ENCODE measurements around the gene CCDC106. TPM values are rescaled to one million over a fixed set of nuclear protein-coding genes. Genes with fewer than 3 reads are reported as not detected.
A peak's percentile ranks its signal among the peaks of the same experiment; 100 is the strongest.

CCDC106 gene
- total and polyA plus RNA-seq, 7 experiments from 2014 or later, result 2.1 to 9.6 (median 3.7) TPM

- H3K4me3 Mint-ChIP-seq, result peak overlapping the region; percentile 78 to 96 (median 90)
- POLR2A ChIA-PET, result interaction anchor here (0.6 to 6.9 kb wide), 19 partner anchors 11 to 366 kb away, joined by 3 to 98 read pairs (median 5); partner anchors contain the start of genes FIZ1, ISOC2, KMT5C and PPP6R1
- H3K4me3 ChIP-seq (ENCODE audit: low read length), result peak overlapping the region; percentile 76
- H3K36me3 Mint-ChIP-seq, result peaks cover 0 to 10% (median 5%) of the 10 kb centered on the region in 5 donors
- peak overlapping the region; percentile 100 for H3K27ac ChIP-seq (ENCODE audit: low read depth, low read length)
- DNase-seq, result no peak
- peaks cover 27 to 46% of the 10 kb centered on the region in 2 donors for H3K4me1 ChIP-seq (ENCODE audit: control insufficient read depth in 2 of 2, insufficient read depth in 2 of 2, low read length in 2 of 2)
- H3K27ac Mint-ChIP-seq, result peak overlapping the region; percentile 89 to 99 (median 98)
- H3K9me3 ChIP-seq (ENCODE audit: control insufficient read depth in 2 of 3, low read length in 3 of 3), result no peaks in the 10 kb centered on the region
- H3K9me3 Mint-ChIP-seq, result peaks cover 0 to 2% (median 0%) of the 10 kb centered on the region in 11 donors
- intact Hi-C loops (cut with micrococcal nuclease), result loop anchor here (2.0 to 10.0 kb wide), 6 partner anchors 30 to 1160 kb away; partner anchors contain the start of genes DNAAF3 (in 1 of the 2), LENG9 (in 1 of the 2), U2AF2 (in 1 of the 2) and ZNF579 (in 1 of the 2)
- peaks cover 0 to 20% (median 0%) of the 10 kb centered on the region in 5 donors for H3K27me3 Mint-ChIP-seq
- H3K27me3 ChIP-seq (ENCODE audit: control insufficient read depth in 2 of 2, insufficient read depth in 2 of 2, low read length in 2 of 2), result no peaks in the 10 kb centered on the region
- peaks cover 26 to 59% (median 52%) of the 10 kb centered on the region in 7 donors for H3K4me1 Mint-ChIP-seq
- no peak for ATAC-seq
- CTCF ChIA-PET, result interaction anchor here (0.6 to 3.0 kb wide), 9 partner anchors 8 to 202 kb away, joined by 3 to 10 read pairs (median 4); partner anchors contain the start of genes FIZ1, NAT14 and ZNF865
- H3K36me3 ChIP-seq (ENCODE audit: control insufficient read depth in 2 of 3, insufficient read depth in 3 of 3, low read length in 3 of 3), result peaks cover 0 to 7% (median 0%) of the 10 kb centered on the region in 3 experiments
Measured at GRCh38 chr19:55625004-55625326, 23.0 kb upstream of the CCDC106 start.

GRCh38 chr19:55626350-55626749, 21.7 kb upstream of the CCDC106 start:
- CTCF ChIA-PET, result interaction anchor here (0.6 to 2.9 kb wide), 18 partner anchors 11 to 707 kb away, joined by 3 to 14 read pairs (median 4); partner anchors contain the start of genes FIZ1, ZNF524 and ZNF865
- DNase-seq, result peak in 8 of 9 donors; percentile 57 to 89 (median 87)
- Mint-ChIP-seq H3K4me3 (peak overlapping the region; percentile 76 to 89 (median 82)), H3K36me3 (no peaks in the 10 kb centered on the region), H3K27ac (peak overlapping the region; percentile 77 to 99 (median 95)), H3K27me3 (peaks cover 0 to 20% (median 0%) of the 10 kb centered on the region in 5 donors), H3K9me3 (peaks cover 0 to 2% (median 0%) of the 10 kb centered on the region in 11 donors), H3K4me1 (peaks cover 27 to 46% (median 39%) of the 10 kb centered on the region in 7 donors)
- no peak overlapping the region for H3K4me3 ChIP-seq (ENCODE audit: low read length)
- H3K9me3 ChIP-seq (ENCODE audit: control insufficient read depth in 2 of 3, low read length in 3 of 3), result no peaks in the 10 kb centered on the region
- intact Hi-C loops (cut with micrococcal nuclease), result loop anchor here (1.0 to 10.0 kb wide), 3 partner anchors 109 to 1162 kb away; partner anchors contain the start of genes DNAAF3 (in 1 of the 2) and LENG9 (in 1 of the 2)
- peaks cover 0 to 2% (median 0%) of the 10 kb centered on the region in 3 experiments for H3K36me3 ChIP-seq (ENCODE audit: control insufficient read depth in 2 of 3, insufficient read depth in 3 of 3, low read length in 3 of 3)
- H3K27ac ChIP-seq (ENCODE audit: low read depth, low read length), result peak overlapping the region; percentile 69
- H3K4me1 ChIP-seq (ENCODE audit: control insufficient read depth in 2 of 2, insufficient read depth in 2 of 2, low read length in 2 of 2), result peaks cover 27 to 34% of the 10 kb centered on the region in 2 donors
- no peaks in the 10 kb centered on the region for H3K27me3 ChIP-seq (ENCODE audit: control insufficient read depth in 2 of 2, insufficient read depth in 2 of 2, low read length in 2 of 2)
- POLR2A ChIA-PET, result interaction anchor here (0.6 to 6.9 kb wide), 15 partner anchors 10 to 491 kb away, joined by 3 to 98 read pairs (median 5); partner anchors contain the start of genes FIZ1, NAT14, PPP6R1 and U2AF2
- peak; percentile 54 for ATAC-seq

GRCh38 chr19:55632463-55632834, 15.6 kb upstream of the CCDC106 start:
- H3K27ac ChIP-seq (ENCODE audit: low read depth, low read length), result peak overlapping the region; percentile 16
- H3K27me3 ChIP-seq (ENCODE audit: control insufficient read depth in 2 of 2, insufficient read depth in 2 of 2, low read length in 2 of 2), result no peaks in the 10 kb centered on the region
- H3K36me3 ChIP-seq (ENCODE audit: control insufficient read depth in 2 of 3, insufficient read depth in 3 of 3, low read length in 3 of 3), result peaks cover 0 to 6% (median 0%) of the 10 kb centered on the region in 3 experiments
- no peaks in the 10 kb centered on the region for H3K9me3 ChIP-seq (ENCODE audit: control insufficient read depth in 2 of 3, low read length in 3 of 3)
- H3K4me1 Mint-ChIP-seq, result peaks cover 39 to 54% (median 46%) of the 10 kb centered on the region in 7 donors
- intact Hi-C loops (cut with micrococcal nuclease), result loop anchor here (1.0 to 10.0 kb wide), 8 partner anchors 8 to 435 kb away; partner anchors contain the start of genes RPL28 (in 1 of the 2), TMEM238 (in 1 of the 2), UBE2S (in 1 of the 2) and ZNF784 (in 1 of the 2)
- CTCF ChIA-PET, result interaction anchor here (0.6 to 6.0 kb wide), 26 partner anchors 9 to 493 kb away, joined by 3 to 74 read pairs (median 6); partner anchors contain the start of genes U2AF2, ZNF784 and ZNF865
- peak overlapping the region; percentile 17 to 95 (median 71) for H3K27ac Mint-ChIP-seq
- H3K4me1 ChIP-seq (ENCODE audit: control insufficient read depth in 2 of 2, insufficient read depth in 2 of 2, low read length in 2 of 2), result peaks cover 23 to 28% of the 10 kb centered on the region in 2 donors
- H3K36me3 Mint-ChIP-seq, result peaks cover 5 to 15% (median 5%) of the 10 kb centered on the region in 5 donors
- H3K27me3 Mint-ChIP-seq, result peaks cover 0 to 12% (median 0%) of the 10 kb centered on the region in 5 donors
- H3K9me3 Mint-ChIP-seq, result peaks cover 0 to 12% (median 0%) of the 10 kb centered on the region in 11 donors
- H3K4me3 ChIP-seq (ENCODE audit: low read length), result no peak overlapping the region
- DNase-seq (peak in 8 of 9 donors; percentile 81 to 93 (median 88)), ATAC-seq (peak; percentile 76)
- POLR2A ChIA-PET, result interaction anchor here (0.5 to 9.5 kb wide), 11 partner anchors 7 to 369 kb away, joined by 3 to 154 read pairs (median 5); partner anchors contain the start of genes CCDC106, FIZ1, ISOC2 and U2AF2
- H3K4me3 Mint-ChIP-seq, result peak overlapping the region; percentile 2 to 82 (median 34)

- no peak overlapping the region for H3K4me3 ChIP-seq (ENCODE audit: low read length)
- ChIA-PET POLR2A (interaction anchor here (0.6 to 9.5 kb wide), 13 partner anchors 8 to 289 kb away, joined by 3 to 154 read pairs (median 5); partner anchors contain the start of genes CCDC106, FIZ1, U2AF2 and ZNF524), CTCF (interaction anchor here (0.5 to 6.0 kb wide), 11 partner anchors 13 to 1191 kb away, joined by 3 to 74 read pairs (median 10); partner anchors contain the start of genes U2AF2 and ZNF865)
- Mint-ChIP-seq H3K36me3 (peaks cover 5 to 22% (median 15%) of the 10 kb centered on the region in 5 donors), H3K9me3 (peaks cover 0 to 13% (median 0%) of the 10 kb centered on the region in 11 donors), H3K4me1 (peaks cover 46 to 60% (median 57%) of the 10 kb centered on the region in 7 donors), H3K4me3 (peak overlapping the region in 2 of 10 donors; percentile 55 to 70), H3K27me3 (peaks cover 0 to 5% (median 0%) of the 10 kb centered on the region in 5 donors), H3K27ac (peak overlapping the region in 5 of 9 donors; percentile 64 to 100 (median 100))
- peak overlapping the region; percentile 99 for H3K27ac ChIP-seq (ENCODE audit: low read depth, low read length)
- peaks cover 0 to 6% (median 0%) of the 10 kb centered on the region in 3 experiments for H3K36me3 ChIP-seq (ENCODE audit: control insufficient read depth in 2 of 3, insufficient read depth in 3 of 3, low read length in 3 of 3)
- no peaks in the 10 kb centered on the region for H3K9me3 ChIP-seq (ENCODE audit: control insufficient read depth in 2 of 3, low read length in 3 of 3)
- H3K27me3 ChIP-seq (ENCODE audit: control insufficient read depth in 2 of 2, insufficient read depth in 2 of 2, low read length in 2 of 2), result no peaks in the 10 kb centered on the region
- ATAC-seq (no peak), DNase-seq (no peak)
- intact Hi-C loops (cut with micrococcal nuclease), result loop anchor here (2.0 to 10.0 kb wide), 6 partner anchors 53 to 433 kb away; partner anchors contain the start of genes ZNF579 (in 2 of the 2), RPL28 (in 1 of the 2), TMEM238 (in 1 of the 2) and UBE2S (in 1 of the 2)
- peaks cover 27 to 33% of the 10 kb centered on the region in 2 donors for H3K4me1 ChIP-seq (ENCODE audit: control insufficient read depth in 2 of 2, insufficient read depth in 2 of 2, low read length in 2 of 2)
Measured at GRCh38 chr19:55633861-55634260, 14.2 kb upstream of the CCDC106 start.

- ATAC-seq (no peak), DNase-seq (peak in 1 of 9 donors; percentile 25)
- no peaks in the 10 kb centered on the region for H3K27me3 ChIP-seq (ENCODE audit: control insufficient read depth in 2 of 2, insufficient read depth in 2 of 2, low read length in 2 of 2)
- Mint-ChIP-seq H3K9me3 (peaks cover 0 to 13% (median 2%) of the 10 kb centered on the region in 11 donors), H3K27me3 (no peaks in the 10 kb centered on the region), H3K4me3 (peak overlapping the region; percentile 96 to 100 (median 98)), H3K36me3 (peaks cover 5 to 26% (median 18%) of the 10 kb centered on the region in 5 donors), H3K4me1 (peaks cover 47 to 72% (median 66%) of the 10 kb centered on the region in 7 donors), H3K27ac (peak overlapping the region; percentile 100)
- POLR2A ChIA-PET, result interaction anchor here (0.9 to 9.5 kb wide), 14 partner anchors 9 to 159 kb away, joined by 3 to 154 read pairs (median 4); partner anchors contain the start of genes CCDC106, FIZ1, U2AF2 and ZNF579
- intact Hi-C loops (cut with micrococcal nuclease), result loop anchor here (1.0 to 10.0 kb wide), 7 partner anchors 8 to 298 kb away; partner anchors contain the start of genes ZNF579 (in 2 of the 2), ZNF581 (in 2 of the 2), FIZ1 (in 1 of the 2) and KMT5C (in 1 of the 2)
- H3K4me3 ChIP-seq (ENCODE audit: low read length), result peak overlapping the region; percentile 80
- no peaks in the 10 kb centered on the region for H3K9me3 ChIP-seq (ENCODE audit: control insufficient read depth in 2 of 3, low read length in 3 of 3)
- peaks cover 0 to 6% (median 0%) of the 10 kb centered on the region in 3 experiments for H3K36me3 ChIP-seq (ENCODE audit: control insufficient read depth in 2 of 3, insufficient read depth in 3 of 3, low read length in 3 of 3)
- H3K4me1 ChIP-seq (ENCODE audit: control insufficient read depth in 2 of 2, insufficient read depth in 2 of 2, low read length in 2 of 2), result peaks cover 30 to 42% of the 10 kb centered on the region in 2 donors
- CTCF ChIA-PET, result interaction anchor here (0.7 to 6.0 kb wide), 3 partner anchors 8 to 175 kb away, joined by 3 to 74 read pairs (median 4); partner anchors contain the start of gene ZNF581
- peak overlapping the region; percentile 99 for H3K27ac ChIP-seq (ENCODE audit: low read depth, low read length)
Measured at GRCh38 chr19:55635334-55635717, 12.7 kb upstream of the CCDC106 start.

All from naive thymus-derived CD4-positive, alpha-beta T cell (primary cell).